Activated CD8-positive, alpha-beta memory T cell treated with anti-CD3 and anti-CD28 coated beads for 48 hours (primary cell): ENCODE data around the gene MAGEA3.
"Not testable (repeated sequence)": the region's sequence is repeated elsewhere in the genome, so short reads cannot be mapped to it uniquely, and the experiment has no call there.

Experiments
- DNase-seq, 3 experiments: peaks; one replicate each; pipeline ENCODE4 v3.0.0-alpha.2; 2020; ENCODE audit warnings: low read depth in 2 of 3, low spot score in 2 of 3

Gene MAGEA3

GRCh38 chrX:152735860-152736511 lies 37.4 kb downstream of the MAGEA3 start:
- DNase-seq, result no peak

- not testable (repeated sequence) for DNase-seq
Measured at GRCh38 chrX:152736528-152736927, 37.9 kb downstream of the MAGEA3 start.

GRCh38 chrX:152738560-152738959 lies 40.0 kb downstream of the MAGEA3 start:
- DNase-seq, result no peak
